ENCODE data around the gene NFXL1.

NFXL1 gene

GRCh38 chr4:47801481-47802002, 112.8 kb downstream of the NFXL1 start:
- TF ChIP-seq CTCF (IDR thresholded peaks at IDR 0.05; ENCODE audit: insufficient read depth, low read length, missing control alignments) = no peak
- ChIA-PET CTCF (interaction anchor here (1.2 kb wide), 1 partner anchor 96 kb away, joined by 4 read pairs; no protein-coding TSS in a partner anchor), POLR2A (no interaction called here)
- H3K4me3 ChIP-seq (ENCODE audit: low read depth, low read length) = no peak overlapping the region
- no peak for DNase-seq (ENCODE audit: low read depth, low spot score)

- no peak for DNase-seq (ENCODE audit: low read depth, low spot score)
- H3K4me3 ChIP-seq (ENCODE audit: low read depth, low read length) = no peak overlapping the region
- ChIA-PET POLR2A (no interaction called here), CTCF (no interaction called here)
- TF ChIP-seq CTCF (IDR thresholded peaks at IDR 0.05; ENCODE audit: insufficient read depth, low read length, missing control alignments) = no peak
Measured at GRCh38 chr4:47798165-47798564, 116.2 kb downstream of the NFXL1 start.
